NCI-H1436 treated with DMSO at 0.1 percent for 48 hours (cell line): ENCODE results near the gene PRG3.
A peak's percentile ranks its signal among the peaks of the same experiment; 100 is the strongest.

ENCODE experiments used
- DNase-seq: peaks from one replicate; lab custom pipeline; 2025; lab: John Stamatoyannopoulos, UW

PRG3 gene

GRCh38 chr11:57359396-57359795, 21.6 kb downstream of the PRG3 start:
- no peak for DNase-seq

- no peak for DNase-seq
Measured at GRCh38 chr11:57358991-57359390, 22.0 kb downstream of the PRG3 start.

GRCh38 chr11:57358543-57358961, 22.4 kb downstream of the PRG3 start:
- DNase-seq = no peak

- no peak for DNase-seq
Measured at GRCh38 chr11:57357856-57358255, 23.1 kb downstream of the PRG3 start.

- no peak for DNase-seq
Measured at GRCh38 chr11:57357310-57357709, 23.6 kb downstream of the PRG3 start.

- DNase-seq = no peak
Measured at GRCh38 chr11:57356268-57356667, 24.7 kb downstream of the PRG3 start.

GRCh38 chr11:57354699-57355098, 26.3 kb downstream of the PRG3 start:
- DNase-seq = no peak

GRCh38 chr11:57353852-57354251, 27.1 kb downstream of the PRG3 start:
- DNase-seq = no peak

- no peak for DNase-seq
Measured at GRCh38 chr11:57353446-57353845, 27.5 kb downstream of the PRG3 start.

- DNase-seq = no peak
Measured at GRCh38 chr11:57353036-57353435, 27.9 kb downstream of the PRG3 start.

GRCh38 chr11:57349491-57350274, 31.3 kb downstream of the PRG3 start:
- DNase-seq = no peak

- no peak for DNase-seq
Measured at GRCh38 chr11:57348636-57349313, 32.2 kb downstream of the PRG3 start.

- DNase-seq = no peak
Measured at GRCh38 chr11:57348052-57348451, 32.9 kb downstream of the PRG3 start.

GRCh38 chr11:57347336-57347735, 33.6 kb downstream of the PRG3 start:
- DNase-seq = no peak

GRCh38 chr11:57345555-57346211, 35.3 kb downstream of the PRG3 start:
- DNase-seq = no peak

GRCh38 chr11:57344826-57345225, 36.1 kb downstream of the PRG3 start:
- DNase-seq = no peak

- no peak for DNase-seq
Measured at GRCh38 chr11:57343825-57344224, 37.1 kb downstream of the PRG3 start.

GRCh38 chr11:57342702-57343101, 38.2 kb downstream of the PRG3 start:
- no peak for DNase-seq

GRCh38 chr11:57341250-57341808, 39.6 kb downstream of the PRG3 start:
- no peak for DNase-seq

GRCh38 chr11:57340039-57340615, 40.8 kb downstream of the PRG3 start:
- peak; percentile 34 for DNase-seq

- DNase-seq = no peak
Measured at GRCh38 chr11:57339328-57339727, 41.6 kb downstream of the PRG3 start.

- DNase-seq = no peak
Measured at GRCh38 chr11:57338142-57338541, 42.8 kb downstream of the PRG3 start, which contains the start of gene P2RX3. Gene P2RX3 (plus strand): TSS chr11:57338352. CDS start chr11:57338551, 199 bp downstream.
